Stomach (tissue), 9 donors: ENCODE measurements around the gene C4orf17. TPM values are rescaled to one million over a fixed set of nuclear protein-coding genes. Genes with fewer than 3 reads are reported as not detected.

ENCODE experiments used
- DNase-seq, 2 donors: peaks; one replicate each; pipeline versions ENCODE4 v3.0.0 to v3.0.0-alpha.2; 2013 to 2019
- H3K27ac ChIP-seq, 5 donors: fragments of 200-600 bp in 4 of 5; sonication (generic) in 4 of 5; one replicate each; pipeline ENCODE4 v1.5.1; 2013 to 2019; ENCODE audit warnings: mild to moderate bottlenecking in 1 of 5, moderate library complexity in 1 of 5
- H3K27me3 ChIP-seq, 3 donors: fragments of 200-600 bp; sonication (generic); one replicate each; pipeline ENCODE4 v1.5.1; 2017 to 2019; ENCODE audit warnings: mixed run types in 1 of 3
- H3K36me3 ChIP-seq, 4 donors: fragments of 200-600 bp; sonication (generic); 1 replicate in 3 of 4; 2 replicates in 1 of 4; pipeline ENCODE4 v1.5.1; 2016 to 2019
- H3K4me1 ChIP-seq, 4 donors: fragments of 200-600 bp; sonication (generic); one replicate each; pipeline ENCODE4 v1.5.1; 2016 to 2019
- H3K4me3 ChIP-seq, 4 donors: fragments of 200-600 bp; sonication (generic) in 3 of 4; one replicate each; pipeline ENCODE4 v1.5.1; 2016 to 2019; ENCODE audit warnings: mild to moderate bottlenecking in 1 of 4
- H3K9me3 ChIP-seq, 4 donors: fragments of 200-600 bp; sonication (generic); one replicate each; pipeline ENCODE4 v1.5.1; 2016 to 2019
- CTCF ChIP-seq, 7 experiments: fragments of 450-650 bp in 4 of 7; fragments of 200-600 bp in 3 of 7; sonication (generic) in 3 of 7; IDR thresholded peaks; one replicate each; pipeline ENCODE4 v1.5.1; 2016 to 2019; ENCODE audit warnings: antibody characterized with exemption in 7 of 7, control low read depth in 2 of 7, mild to moderate bottlenecking in 1 of 7
- EP300 ChIP-seq: sonication (generic); formaldehyde crosslinking; IDR thresholded peaks from one replicate; pipeline ENCODE4 v1.6.1; 2017; ENCODE audit warnings: antibody characterized with exemption
- POLR2A ChIP-seq, 4 donors: fragments of 450-650 bp; IDR thresholded peaks; one replicate each; pipeline ENCODE4 v1.6.1; 2016; ENCODE audit warnings: antibody characterized with exemption in 4 of 4, control low read depth in 2 of 4, mild to moderate bottlenecking in 1 of 4, moderate library complexity in 1 of 4
- POLR2AphosphoS5 ChIP-seq, 3 donors: sonication (generic); formaldehyde crosslinking; IDR thresholded peaks; one replicate each; pipeline ENCODE4 v1.6.1; 2016; ENCODE audit warnings: antibody characterized with exemption in 3 of 3
- WGBS, 5 donors: extraction: QIAGEN DNeasy Blood & Tissue Kit in 3 of 5; methylation state at CpG; one replicate each; pipeline versions ENCODE4 v1.1.5 to v1.1.7; 2013 to 2018; 5-methylcytosine and 5-hydroxymethylcytosine counted together
- intact Hi-C: fragments of 100-400 bp; cut with DNase I; formaldehyde crosslinking; loops from one replicate; pipeline ENCODE4 v1.15.1; 2023; ENCODE audit warnings: low total_unique reads
- polyA plus RNA-seq, 3 donors: library from polyadenylated mRNA; stranded (reverse); fragments of 200-250 nt; gene quantifications; one replicate each; pipeline ENCODE4 v1.2.3, GENCODE V29; 2013
- total RNA-seq, 5 donors: library from RNA; depleted of rRNA; stranded (reverse); fragments of >200 nt; gene quantifications; one replicate each; pipeline versions ENCODE4 v1.1.0 to v1.2.3, GENCODE V29; 2014 to 2016
- donor health status: healthy with polysubstance abuse.
- donor health status: Bipolar disorder and iron deficiency.
- donor health status: healthy.

Gene C4orf17
- total and polyA plus RNA-seq, 8 donors: not detected

GRCh38 chr4:99504804-99505502 is 5.9 kb upstream of the C4orf17 start:
- no peaks in the 10 kb centered on the region for H3K4me1 ChIP-seq
- no peak overlapping the region for H3K27ac ChIP-seq
- intact Hi-C loops: no loop called here
- WGBS, 5 donors: 73 to 100% (median 78%) methylated on average over 1 to 3 of the region's 3 CpGs
- H3K4me3 ChIP-seq: no peak overlapping the region
- H3K27me3 ChIP-seq: no peaks in the 10 kb centered on the region
- TF ChIP-seq CTCF (IDR thresholded peaks at IDR 0.05) (no peak), POLR2AphosphoS5 (IDR thresholded peaks at IDR 0.05) (no peak), POLR2A (IDR thresholded peaks at IDR 0.05) (no peak), EP300 (no peak)
- no peak for DNase-seq
- H3K9me3 ChIP-seq: peaks cover 0 to 8% (median 4%) of the 10 kb centered on the region in 4 donors
- no peaks in the 10 kb centered on the region for H3K36me3 ChIP-seq

- intact Hi-C loops: no loop called here
- Histone ChIP-seq H3K4me1 (no peaks in the 10 kb centered on the region), H3K9me3 (peaks cover 0 to 8% (median 4%) of the 10 kb centered on the region in 4 donors), H3K36me3 (no peaks in the 10 kb centered on the region), H3K4me3 (no peak overlapping the region), H3K27me3 (peaks cover 0 to 3% (median 0%) of the 10 kb centered on the region in 3 donors), H3K27ac (no peak overlapping the region)
- no peak for DNase-seq
- 54 to 81% (median 64%) methylated on average over 2 of the region's 2 CpGs for WGBS, 5 donors
- no peak for TF ChIP-seq EP300
- TF ChIP-seq CTCF (IDR thresholded peaks at IDR 0.05): no peak
- TF ChIP-seq POLR2AphosphoS5 (IDR thresholded peaks at IDR 0.05): no peak
- TF ChIP-seq POLR2A (IDR thresholded peaks at IDR 0.05): no peak
Observed at GRCh38 chr4:99506781-99507180, 4.0 kb upstream of the C4orf17 start.

- Histone ChIP-seq H3K4me3 (no peak overlapping the region), H3K27me3 (peaks cover 0 to 3% (median 0%) of the 10 kb centered on the region in 3 donors), H3K27ac (no peak overlapping the region), H3K36me3 (no peaks in the 10 kb centered on the region), H3K4me1 (no peaks in the 10 kb centered on the region), H3K9me3 (peaks cover 0 to 8% (median 4%) of the 10 kb centered on the region in 4 donors)
- intact Hi-C loops: no loop called here
- WGBS, 5 donors: 74 to 85% (median 83%) methylated on average over 1 of the region's 1 CpG
- TF ChIP-seq CTCF (IDR thresholded peaks at IDR 0.05): no peak
- no peak for TF ChIP-seq POLR2A (IDR thresholded peaks at IDR 0.05)
- no peak for TF ChIP-seq EP300
- no peak for TF ChIP-seq POLR2AphosphoS5 (IDR thresholded peaks at IDR 0.05)
- no peak for DNase-seq
Observed at GRCh38 chr4:99507349-99507748, 3.5 kb upstream of the C4orf17 start.

GRCh38 chr4:99507762-99508161 is 3.1 kb upstream of the C4orf17 start:
- H3K9me3 ChIP-seq: peaks cover 0 to 8% (median 4%) of the 10 kb centered on the region in 4 donors
- no peaks in the 10 kb centered on the region for H3K36me3 ChIP-seq
- H3K27me3 ChIP-seq: peaks cover 0 to 3% (median 0%) of the 10 kb centered on the region in 3 donors
- H3K27ac ChIP-seq: no peak overlapping the region
- TF ChIP-seq EP300 (no peak), POLR2AphosphoS5 (IDR thresholded peaks at IDR 0.05) (no peak), POLR2A (IDR thresholded peaks at IDR 0.05) (no peak), CTCF (IDR thresholded peaks at IDR 0.05) (no peak)
- H3K4me1 ChIP-seq: no peaks in the 10 kb centered on the region
- no peak overlapping the region for H3K4me3 ChIP-seq
- intact Hi-C loops: no loop called here
- DNase-seq: no peak
